HFFc6 (cell line): Measurements from ENCODE around the gene TGIF2. TPM values are rescaled to one million over a fixed set of nuclear protein-coding genes. Genes with fewer than 3 reads are reported as not detected.

Experiments used
- DNase-seq: peaks from one replicate; pipeline ENCODE4 v3.0.0-alpha.2; 2018
- H3K27ac Mint-ChIP-seq: 2 replicates; pipeline ENCODE4 v1.8.0; 2020; ENCODE audit warnings: mild to moderate bottlenecking, mixed read lengths
- H3K27me3 Mint-ChIP-seq: 2 replicates; pipeline ENCODE4 v1.8.0; 2021; ENCODE audit warnings: mild to moderate bottlenecking, moderate library complexity, mixed read lengths; ENCODE audit not compliant: insufficient read depth
- H3K36me3 Mint-ChIP-seq: 2 replicates; pipeline ENCODE4 v1.8.0; 2021; ENCODE audit warnings: low read depth, mixed read lengths
- H3K4me1 Mint-ChIP-seq: 2 replicates; pipeline ENCODE4 v1.8.0; 2020; ENCODE audit warnings: low read depth, mixed read lengths
- H3K4me3 Mint-ChIP-seq: 2 replicates; pipeline ENCODE4 v1.8.0; 2020; ENCODE audit warnings: mild to moderate bottlenecking, moderate library complexity, mixed read lengths
- H3K9me3 Mint-ChIP-seq: 2 replicates; pipeline ENCODE4 v1.8.0; 2020; ENCODE audit warnings: mild to moderate bottlenecking, mixed read lengths
- CTCF ChIP-seq: fragments of 200-600 bp; sonication (generic); IDR thresholded peaks from 2 replicates; pipeline ENCODE4 v1.5.0; 2021; ENCODE audit warnings: antibody characterized with exemption, mild to moderate bottlenecking
- total RNA-seq, 6 experiments: library from RNA; stranded (reverse); fragmentation: NEBNext Ultra II Directional; extraction: Animal tissue kit (Norgen Biotek cat#: 25700); gene quantifications; 2 replicates in 1 of 6; 3 replicates in 5 of 6; pipeline ENCODE4 v1.2.3, GENCODE V29; 2021

TGIF2 gene
- total RNA-seq, 6 experiments from 2014 or later = 5.5 to 12.0 (median 7.7) TPM

- peak overlapping the region; percentile 5; the same call in 1 of the 2 replicates for H3K27ac Mint-ChIP-seq
- H3K4me3 Mint-ChIP-seq = no peak overlapping the region
- no peaks in the 10 kb centered on the region for H3K36me3 Mint-ChIP-seq
- no peaks in the 10 kb centered on the region for H3K9me3 Mint-ChIP-seq
- peak; percentile 83 for DNase-seq
- no peak for TF ChIP-seq CTCF
- H3K4me1 Mint-ChIP-seq = peaks cover 13% of the 10 kb centered on the region
- no peaks in the 10 kb centered on the region for H3K27me3 Mint-ChIP-seq
Observed at GRCh38 chr20:36585410-36586125, 12.2 kb downstream of the TGIF2 start.

GRCh38 chr20:36587388-36588070 is 14.1 kb downstream of the TGIF2 start:
- Mint-ChIP-seq H3K27me3 (no peaks in the 10 kb centered on the region), H3K4me1 (peaks cover 22% of the 10 kb centered on the region), H3K27ac (no peak overlapping the region), H3K9me3 (no peaks in the 10 kb centered on the region), H3K4me3 (no peak overlapping the region), H3K36me3 (no peaks in the 10 kb centered on the region)
- DNase-seq = no peak
- no peak for TF ChIP-seq CTCF

GRCh38 chr20:36591281-36591680 is 17.9 kb downstream of the TGIF2 start:
- no peaks in the 10 kb centered on the region; the same call in 1 of the 2 replicates for H3K27me3 Mint-ChIP-seq
- H3K36me3 Mint-ChIP-seq = no peaks in the 10 kb centered on the region
- no peak for DNase-seq
- H3K4me3 Mint-ChIP-seq = no peak overlapping the region
- peaks cover 9% of the 10 kb centered on the region for H3K4me1 Mint-ChIP-seq
- TF ChIP-seq CTCF = no peak
- H3K27ac Mint-ChIP-seq = no peak overlapping the region
- no peaks in the 10 kb centered on the region for H3K9me3 Mint-ChIP-seq

GRCh38 chr20:36591854-36592641 is 18.7 kb downstream of the TGIF2 start:
- Mint-ChIP-seq H3K27me3 (no peaks in the 10 kb centered on the region; the same call in 1 of the 2 replicates), H3K36me3 (no peaks in the 10 kb centered on the region), H3K9me3 (no peaks in the 10 kb centered on the region), H3K4me1 (peaks cover 9% of the 10 kb centered on the region), H3K27ac (no peak overlapping the region; the same call in 1 of the 2 replicates), H3K4me3 (no peak overlapping the region)
- DNase-seq = peak; percentile 40
- TF ChIP-seq CTCF = peak; percentile 71

- H3K4me1 Mint-ChIP-seq = peaks cover 9% of the 10 kb centered on the region
- H3K36me3 Mint-ChIP-seq = no peaks in the 10 kb centered on the region
- H3K27ac Mint-ChIP-seq = no peak overlapping the region
- no peak for DNase-seq
- no peaks in the 10 kb centered on the region; the same call in 1 of the 2 replicates for H3K27me3 Mint-ChIP-seq
- no peak for TF ChIP-seq CTCF
- H3K4me3 Mint-ChIP-seq = no peak overlapping the region
- H3K9me3 Mint-ChIP-seq = no peaks in the 10 kb centered on the region
Observed at GRCh38 chr20:36593347-36593929, 20.0 kb downstream of the TGIF2 start.
